SU-DHL-6 (cell line): ENCODE results near the gene CD52.

Source experiments
- H2AFZ ChIP-seq: fragments of 200-600 bp; sonication (generic); 2 replicates; pipeline ENCODE4 v1.6.1; 2014; ENCODE audit warnings: low read depth, mild to moderate bottlenecking, moderate library complexity, mixed read lengths, antibody characterized with exemption, low read length; ENCODE audit not compliant: severe bottlenecking
- H3F3A ChIP-seq: fragments of 200-600 bp; shearing (Covaris generic); 2 replicates; pipeline ENCODE4 v1.6.0; 2016; ENCODE audit warnings: antibody characterized with exemption, mild to moderate bottlenecking; ENCODE audit not compliant: insufficient read depth
- H3K27ac ChIP-seq: fragments of 200-600 bp; sonication (generic); 2 replicates; pipeline ENCODE4 v1.5.1; 2016; ENCODE audit warnings: low read depth, mild to moderate bottlenecking, low read length, moderate library complexity, mixed read lengths
- H3K27me3 ChIP-seq: fragments of 200-600 bp; sonication (generic), shearing (Covaris generic); 2 replicates; pipeline ENCODE4 v1.6.0; 2014; ENCODE audit warnings: mild to moderate bottlenecking, low read length
- H3K36me3 ChIP-seq: fragments of 200-600 bp; sonication (generic); 2 replicates; pipeline ENCODE4 v1.6.1; 2014; ENCODE audit warnings: mild to moderate bottlenecking, low read length, mixed read lengths
- H3K4me2 ChIP-seq: fragments of 300-600, 200-600 bp; shearing (Covaris generic), sonication (generic); 2 replicates; pipeline ENCODE4 v1.6.0; 2014; ENCODE audit warnings: low read length, low read depth, mild to moderate bottlenecking; ENCODE audit not compliant: poor library complexity, severe bottlenecking
- H3K4me3 ChIP-seq: fragments of 200-600 bp; sonication (generic); 2 replicates; pipeline ENCODE4 v1.5.1; 2014; ENCODE audit warnings: antibody characterized with exemption, low read length, mild to moderate bottlenecking, mixed read lengths; ENCODE audit not compliant: insufficient read depth, poor library complexity, severe bottlenecking
- H3K79me2 ChIP-seq: fragments of 200-600 bp; sonication (generic); 2 replicates; pipeline ENCODE4 v1.6.1; 2014; ENCODE audit warnings: mild to moderate bottlenecking, low read length, moderate library complexity; ENCODE audit not compliant: insufficient read depth
- H3K9ac ChIP-seq: fragments of 200-600 bp; sonication (generic); 2 replicates; pipeline ENCODE4 v1.7.0; 2014; ENCODE audit warnings: mild to moderate bottlenecking, low read length
- H3K9me2 ChIP-seq: fragments of 200-600 bp; sonication (generic); replicated peaks from 2 replicates; pipeline ENCODE4 v1.6.1; 2014; ENCODE audit warnings: low read length; ENCODE audit not compliant: insufficient read depth
- H3K9me3 ChIP-seq: fragments of 200-600 bp; sonication (generic); 2 replicates; pipeline ENCODE4 v1.6.1; 2014; ENCODE audit warnings: low read length, mixed read lengths; ENCODE audit not compliant: insufficient read depth
- H4K20me1 ChIP-seq: fragments of 200-600 bp; sonication (generic); 2 replicates; pipeline ENCODE4 v1.6.1; 2014; ENCODE audit warnings: low read depth, mild to moderate bottlenecking, antibody characterized with exemption, low read length, moderate library complexity, mixed read lengths
- EZH2phosphoT487 ChIP-seq: fragments of 200-600 bp; sonication (generic), shearing (Covaris generic); conservative IDR thresholded peaks from 2 replicates; pipeline ENCODE4 v1.6.1; 2018; ENCODE audit warnings: mild to moderate bottlenecking, antibody characterized with exemption, low read length, moderate library complexity, mixed read lengths
- TF ChIP-seq, protein P1 (sequence below): fragments of 200-600 bp; sonication (generic); IDR thresholded peaks from one replicate; pipeline ENCODE4 v1.5.1; 2017; ENCODE audit warnings: antibody characterized with exemption, mild to moderate bottlenecking, low read length, moderate library complexity; ENCODE audit not compliant: insufficient read depth, poor library complexity, severe bottlenecking

CD52 gene

GRCh38 chr1:26367441-26367840 lies 49.7 kb downstream of the CD52 start:
- no peak overlapping the region for H2AFZ ChIP-seq
- no peak overlapping the region for H3K4me3 ChIP-seq
- H3K36me3 ChIP-seq, result no peaks in the 10 kb centered on the region
- no peaks in the 10 kb centered on the region for H3K9me2 ChIP-seq
- no peaks in the 10 kb centered on the region for H3K9me3 ChIP-seq
- no peaks in the 10 kb centered on the region for H3K79me2 ChIP-seq
- H3K4me2 ChIP-seq, result no peak overlapping the region
- no peaks in the 10 kb centered on the region for H3K27me3 ChIP-seq
- H4K20me1 ChIP-seq, result no peaks in the 10 kb centered on the region
- H3F3A ChIP-seq, result no peaks in the 10 kb centered on the region
- no peak overlapping the region for H3K9ac ChIP-seq
- no peak overlapping the region for H3K27ac ChIP-seq
- TF ChIP-seq, protein P1, sequence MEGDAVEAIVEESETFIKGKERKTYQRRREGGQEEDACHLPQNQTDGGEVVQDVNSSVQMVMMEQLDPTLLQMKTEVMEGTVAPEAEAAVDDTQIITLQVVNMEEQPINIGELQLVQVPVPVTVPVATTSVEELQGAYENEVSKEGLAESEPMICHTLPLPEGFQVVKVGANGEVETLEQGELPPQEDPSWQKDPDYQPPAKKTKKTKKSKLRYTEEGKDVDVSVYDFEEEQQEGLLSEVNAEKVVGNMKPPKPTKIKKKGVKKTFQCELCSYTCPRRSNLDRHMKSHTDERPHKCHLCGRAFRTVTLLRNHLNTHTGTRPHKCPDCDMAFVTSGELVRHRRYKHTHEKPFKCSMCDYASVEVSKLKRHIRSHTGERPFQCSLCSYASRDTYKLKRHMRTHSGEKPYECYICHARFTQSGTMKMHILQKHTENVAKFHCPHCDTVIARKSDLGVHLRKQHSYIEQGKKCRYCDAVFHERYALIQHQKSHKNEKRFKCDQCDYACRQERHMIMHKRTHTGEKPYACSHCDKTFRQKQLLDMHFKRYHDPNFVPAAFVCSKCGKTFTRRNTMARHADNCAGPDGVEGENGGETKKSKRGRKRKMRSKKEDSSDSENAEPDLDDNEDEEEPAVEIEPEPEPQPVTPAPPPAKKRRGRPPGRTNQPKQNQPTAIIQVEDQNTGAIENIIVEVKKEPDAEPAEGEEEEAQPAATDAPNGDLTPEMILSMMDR, result no peak
- TF ChIP-seq EZH2phosphoT487, result no peak

DNA sequence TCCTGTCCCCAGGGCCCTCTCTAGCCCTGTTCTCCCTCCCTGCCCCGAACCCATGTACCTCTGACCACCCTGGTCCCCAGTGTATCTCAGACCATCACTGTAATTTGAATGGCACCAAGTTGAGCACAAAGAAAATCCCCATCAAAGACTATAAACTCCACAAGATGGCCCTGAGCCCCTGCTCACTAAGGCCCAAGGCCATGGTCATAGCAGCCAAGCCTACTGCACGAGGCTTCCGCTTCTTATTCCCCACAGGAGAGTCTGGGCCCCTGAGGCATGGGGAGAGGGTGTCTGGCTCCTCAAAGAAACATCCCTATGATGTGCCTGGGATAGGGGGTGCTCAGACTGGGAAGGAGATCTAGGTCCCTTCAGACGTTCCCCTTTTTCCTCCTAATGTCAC lies 50.2 kb downstream of the CD52 start:
- Histone ChIP-seq H3K4me2 (no peak overlapping the region), H3K27ac (no peak overlapping the region), H3F3A (no peaks in the 10 kb centered on the region), H3K4me3 (no peak overlapping the region), H3K9ac (no peak overlapping the region), H3K9me2 (no peaks in the 10 kb centered on the region), H4K20me1 (no peaks in the 10 kb centered on the region), H2AFZ (no peak overlapping the region), H3K79me2 (no peaks in the 10 kb centered on the region), H3K36me3 (no peaks in the 10 kb centered on the region), H3K27me3 (no peaks in the 10 kb centered on the region), H3K9me3 (no peaks in the 10 kb centered on the region)
- TF ChIP-seq, protein P1, result no peak
- TF ChIP-seq EZH2phosphoT487, result no peak

GRCh38 chr1:26368486-26368885 lies 50.7 kb downstream of the CD52 start:
- Histone ChIP-seq H2AFZ (no peak overlapping the region), H3K9ac (no peak overlapping the region)
- no peak for TF ChIP-seq EZH2phosphoT487
- TF ChIP-seq, protein P1, result no peak

More at GRCh38 chr1:26368486-26368885, 50.7 kb downstream of the CD52 start:
- Histone ChIP-seq H3K79me2 (no peaks in the 10 kb centered on the region), H3K4me3 (no peak overlapping the region), H3F3A (no peaks in the 10 kb centered on the region), H3K27ac (no peak overlapping the region), H3K4me2 (no peak overlapping the region), H4K20me1 (no peaks in the 10 kb centered on the region), H3K27me3 (no peaks in the 10 kb centered on the region), H3K36me3 (no peaks in the 10 kb centered on the region), H3K9me2 (no peaks in the 10 kb centered on the region), H3K9me3 (no peaks in the 10 kb centered on the region)
